Lower lobe of right lung (tissue), 2 donors: Measurements from ENCODE around the gene ARPC5L. TPM values are rescaled to one million over a fixed set of nuclear protein-coding genes. Genes with fewer than 3 reads are reported as not detected.

Experiments used
- ATAC-seq, 2 donors: fragments of 200-7000 bp; cut with Tn5 transposase; one replicate each; pipeline ENCODE4 v1.9.1; 2020 to 2022; ENCODE audit warnings: mild to moderate bottlenecking in 2 of 2, moderate library complexity in 2 of 2
- DNase-seq: peaks from one replicate; pipeline ENCODE4 v3.0.0-alpha.2; 2020
- H3K27ac ChIP-seq: fragments of 200-600 bp; one replicate; pipeline ENCODE4 v1.8.0; 2022
- H3K27me3 ChIP-seq: fragments of 200-600 bp; one replicate; pipeline ENCODE4 v1.8.0; 2022; ENCODE audit warnings: low read depth
- H3K36me3 ChIP-seq: fragments of 200-600 bp; one replicate; pipeline ENCODE4 v1.8.0; 2022; ENCODE audit warnings: mild to moderate bottlenecking
- H3K4me1 ChIP-seq: fragments of 200-600 bp; one replicate; pipeline ENCODE4 v1.8.0; 2022
- H3K4me3 ChIP-seq: fragments of 200-600 bp; one replicate; pipeline ENCODE4 v1.8.0; 2022; ENCODE audit warnings: mild to moderate bottlenecking
- H3K9me3 ChIP-seq: fragments of 200-600 bp; one replicate; pipeline ENCODE4 v1.8.0; 2022
- intact Hi-C: fragments of 100-400 bp; cut with DNase I; formaldehyde crosslinking; loops from one replicate; pipeline ENCODE4 v1.11.0; 2022
- total RNA-seq: library from RNA; stranded (reverse); fragmentation: NEBNext Ultra II Directional; extraction: Animal tissue kit (Norgen Biotek cat#: 25700); gene quantifications from one replicate; pipeline ENCODE4 v1.2.1, GENCODE V29; 2021
- TF ChIP-seq, protein P1 (sequence below): fragments of 200-600 bp; IDR thresholded peaks from one replicate; pipeline ENCODE4 v1.8.0; 2022; ENCODE audit warnings: antibody characterized with exemption, mild to moderate bottlenecking
- donor health status: DM: no; HTN: yes; CAD: no; lungs with severe emphysema.

The ARPC5L gene
- total RNA-seq, 1 donor from 2014 or later, result 33.2 TPM

DNA sequence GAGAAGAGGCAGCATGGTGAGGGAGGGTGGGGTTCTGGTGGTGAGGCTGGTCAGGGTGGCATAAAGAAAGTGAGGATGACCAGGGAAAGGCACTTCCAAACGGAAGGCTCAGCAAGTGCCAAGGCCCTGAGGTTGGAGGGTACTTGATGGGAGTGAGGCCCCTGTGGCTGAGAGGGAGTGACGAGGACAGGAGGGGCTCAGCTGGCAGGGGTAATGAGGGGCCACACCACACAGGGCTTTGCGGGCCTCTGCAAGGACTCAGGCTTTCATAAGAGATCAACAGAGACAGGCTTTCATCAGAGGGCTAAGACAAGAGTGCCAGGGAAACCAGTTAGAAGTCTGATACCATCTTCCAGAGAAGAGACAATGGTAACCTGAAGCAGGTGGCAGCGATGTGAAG, 23.6 kb downstream of the ARPC5L start:
- no peak overlapping the region for H3K4me3 ChIP-seq
- H3K27me3 ChIP-seq, result no peaks in the 10 kb centered on the region
- intact Hi-C loops, result no loop called here
- TF ChIP-seq, protein P1, sequence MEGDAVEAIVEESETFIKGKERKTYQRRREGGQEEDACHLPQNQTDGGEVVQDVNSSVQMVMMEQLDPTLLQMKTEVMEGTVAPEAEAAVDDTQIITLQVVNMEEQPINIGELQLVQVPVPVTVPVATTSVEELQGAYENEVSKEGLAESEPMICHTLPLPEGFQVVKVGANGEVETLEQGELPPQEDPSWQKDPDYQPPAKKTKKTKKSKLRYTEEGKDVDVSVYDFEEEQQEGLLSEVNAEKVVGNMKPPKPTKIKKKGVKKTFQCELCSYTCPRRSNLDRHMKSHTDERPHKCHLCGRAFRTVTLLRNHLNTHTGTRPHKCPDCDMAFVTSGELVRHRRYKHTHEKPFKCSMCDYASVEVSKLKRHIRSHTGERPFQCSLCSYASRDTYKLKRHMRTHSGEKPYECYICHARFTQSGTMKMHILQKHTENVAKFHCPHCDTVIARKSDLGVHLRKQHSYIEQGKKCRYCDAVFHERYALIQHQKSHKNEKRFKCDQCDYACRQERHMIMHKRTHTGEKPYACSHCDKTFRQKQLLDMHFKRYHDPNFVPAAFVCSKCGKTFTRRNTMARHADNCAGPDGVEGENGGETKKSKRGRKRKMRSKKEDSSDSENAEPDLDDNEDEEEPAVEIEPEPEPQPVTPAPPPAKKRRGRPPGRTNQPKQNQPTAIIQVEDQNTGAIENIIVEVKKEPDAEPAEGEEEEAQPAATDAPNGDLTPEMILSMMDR, result no peak
- ATAC-seq, result no peak
- DNase-seq, result peak; percentile 10
- H3K4me1 ChIP-seq, result no peaks in the 10 kb centered on the region
- no peaks in the 10 kb centered on the region for H3K9me3 ChIP-seq
- H3K27ac ChIP-seq, result no peak overlapping the region
- H3K36me3 ChIP-seq, result peaks cover 95% of the 10 kb centered on the region

DNA sequence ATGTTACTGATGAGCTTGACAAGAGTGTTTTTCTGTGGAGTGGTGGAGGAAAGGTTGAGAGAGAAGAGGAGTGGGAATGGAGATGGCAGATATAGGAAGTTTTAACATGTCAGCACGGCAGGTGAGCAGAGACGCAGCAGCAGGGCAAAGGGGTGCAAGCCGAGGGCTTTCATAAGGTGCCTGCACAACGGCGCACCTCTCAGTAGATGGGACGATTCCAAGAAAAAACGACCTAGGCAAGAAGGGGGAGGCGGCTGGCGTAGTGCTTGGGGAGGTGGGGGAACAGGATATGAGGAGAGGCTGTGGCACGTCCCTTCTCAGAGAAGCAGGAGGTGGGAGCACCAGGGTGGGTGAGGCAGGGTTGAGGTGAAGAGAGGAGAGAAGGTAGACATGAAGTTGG, 24.5 kb downstream of the ARPC5L start:
- intact Hi-C loops, result no loop called here
- no peak for ATAC-seq

DNA sequence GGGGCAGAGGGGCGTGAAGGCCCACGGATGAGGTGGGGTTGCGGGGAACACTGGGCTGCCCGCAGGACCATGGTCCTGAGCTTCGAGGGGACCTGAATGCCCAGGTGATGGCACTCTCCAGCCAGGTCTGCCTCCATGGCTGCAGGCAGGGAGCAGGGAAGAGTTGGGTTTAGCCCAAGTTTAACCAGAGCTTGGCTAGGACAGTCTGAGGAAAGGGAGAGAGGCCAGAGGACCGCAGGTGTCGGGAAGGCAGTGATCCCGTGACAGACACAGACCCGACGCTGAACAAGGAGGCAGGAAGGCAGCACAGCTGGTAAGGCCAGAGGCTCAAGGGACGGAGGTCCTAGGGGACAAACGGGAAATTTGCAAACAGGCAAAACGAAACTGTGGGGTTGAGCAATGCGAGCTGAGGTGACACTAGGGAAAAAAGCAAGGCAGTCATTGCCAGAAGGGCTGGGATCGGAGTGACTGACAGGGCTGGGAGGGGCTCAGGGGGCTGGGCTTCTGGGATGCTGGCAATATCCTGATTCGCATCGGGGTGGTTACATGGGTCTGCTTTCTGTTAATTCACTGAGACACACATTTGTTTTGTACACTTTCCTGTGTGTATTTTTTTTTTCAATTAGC, 25.0 kb downstream of the ARPC5L start:
- no peaks in the 10 kb centered on the region for H3K9me3 ChIP-seq
- H3K27me3 ChIP-seq, result no peaks in the 10 kb centered on the region
- H3K27ac ChIP-seq, result no peak overlapping the region
- no peak overlapping the region for H3K4me3 ChIP-seq
- intact Hi-C loops, result no loop called here
- DNase-seq (peak; percentile 22), ATAC-seq (no peak)
- peaks cover 94% of the 10 kb centered on the region for H3K36me3 ChIP-seq
- no peaks in the 10 kb centered on the region for H3K4me1 ChIP-seq
- TF ChIP-seq, protein P1, result no peak

More for the DNA sequence above, 24.5 kb downstream of the ARPC5L start:
- Histone ChIP-seq H3K27ac (no peak overlapping the region), H3K4me1 (no peaks in the 10 kb centered on the region), H3K36me3 (peaks cover 94% of the 10 kb centered on the region), H3K4me3 (no peak overlapping the region), H3K27me3 (no peaks in the 10 kb centered on the region), H3K9me3 (no peaks in the 10 kb centered on the region)
- DNase-seq, result peak; percentile 30
- TF ChIP-seq, protein P1, result no peak

DNA sequence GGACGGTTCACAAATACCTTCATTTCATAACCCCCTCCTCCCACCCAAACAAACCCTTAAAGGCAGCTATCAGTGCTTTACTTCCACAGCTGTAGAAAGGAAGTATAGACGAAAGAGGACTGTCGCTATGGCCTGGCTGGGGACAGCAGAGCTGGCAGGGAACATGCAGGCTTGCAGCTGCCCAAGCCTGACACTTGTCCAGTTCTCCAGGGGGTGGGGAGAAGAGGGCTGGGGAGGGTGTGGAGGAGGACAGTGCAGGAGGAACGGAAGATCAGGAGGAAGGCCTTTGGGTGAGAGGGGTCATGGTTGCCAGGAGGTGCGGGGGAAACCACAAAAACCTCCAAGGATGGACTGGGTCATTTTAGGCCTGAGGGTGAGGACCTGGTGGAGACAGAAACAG, 25.9 kb downstream of the ARPC5L start:
- no peak for ATAC-seq
- peaks cover 94% of the 10 kb centered on the region for H3K36me3 ChIP-seq
- TF ChIP-seq, protein P1, result no peak
- H3K27ac ChIP-seq, result no peak overlapping the region
- H3K4me3 ChIP-seq, result no peak overlapping the region
- DNase-seq, result peak; percentile 6
- no peaks in the 10 kb centered on the region for H3K4me1 ChIP-seq
- H3K27me3 ChIP-seq, result no peaks in the 10 kb centered on the region
- H3K9me3 ChIP-seq, result no peaks in the 10 kb centered on the region
- intact Hi-C loops, result no loop called here

DNA sequence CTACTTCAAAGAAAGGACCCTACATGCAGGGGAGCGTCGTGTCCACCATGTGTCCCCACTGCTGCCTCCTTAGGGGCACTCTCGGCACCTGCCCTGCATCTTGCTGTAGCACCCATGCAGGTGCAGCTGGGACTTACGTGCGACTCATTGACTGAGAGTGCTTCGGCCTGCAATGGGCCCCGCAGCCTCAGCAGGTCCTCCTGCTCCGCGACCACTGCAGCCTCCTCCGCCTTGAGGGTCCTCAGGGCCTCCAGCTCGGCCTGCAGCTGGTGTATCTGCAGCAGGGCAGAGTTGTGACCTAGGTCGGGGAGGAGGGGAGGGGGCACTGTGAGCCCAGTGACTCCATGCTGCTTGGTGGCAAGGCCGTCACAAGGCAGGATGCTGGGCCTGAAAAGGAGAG, 27.1 kb downstream of the ARPC5L start:
- TF ChIP-seq, protein P1, result no peak
- intact Hi-C loops, result no loop called here
- Histone ChIP-seq H3K4me3 (no peak overlapping the region), H3K36me3 (peaks cover 98% of the 10 kb centered on the region), H3K27ac (no peak overlapping the region), H3K9me3 (no peaks in the 10 kb centered on the region), H3K4me1 (no peaks in the 10 kb centered on the region), H3K27me3 (no peaks in the 10 kb centered on the region)
- peak; percentile 38 for DNase-seq
- ATAC-seq, result no peak
